Measurements from ENCODE around the gene EIPR1. TPM values are rescaled to one million over a fixed set of nuclear protein-coding genes. Genes with fewer than 3 reads are reported as not detected.

EIPR1 gene
- total and polyA plus RNA-seq, 2 of the 13 experiments (the other 11 are each of a cell fraction or from before 2014, with no cell fraction given) = 70.0 to 96.3 TPM

- TF ChIP-seq, protein P1, sequence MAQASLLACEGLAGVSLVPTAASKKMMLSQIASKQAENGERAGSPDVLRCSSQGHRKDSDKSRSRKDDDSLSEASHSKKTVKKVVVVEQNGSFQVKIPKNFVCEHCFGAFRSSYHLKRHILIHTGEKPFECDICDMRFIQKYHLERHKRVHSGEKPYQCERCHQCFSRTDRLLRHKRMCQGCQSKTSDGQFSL (CRISPR knock-in tag; IDR thresholded peaks at IDR 0.05) = no peak
- TF ChIP-seq ZNF280B (CRISPR knock-in tag; IDR thresholded peaks at IDR 0.05; ENCODE audit: borderline replicate concordance) = peak; percentile 29; the same call in 1 of the 2 replicates
- peak; percentile 39 to 60; a peak in 2 of 4 replicates for TF ChIP-seq EP300 (IDR thresholded peaks at IDR 0.05; ENCODE audit: low read depth in 2 of 2, low read length in 2 of 2)
- TF ChIP-seq EP300 (CRISPR knock-in tag; IDR thresholded peaks at IDR 0.05; ENCODE audit: borderline replicate concordance) = no peak
- TF ChIP-seq ZNF749 (CRISPR knock-in tag; IDR thresholded peaks at IDR 0.05; ENCODE audit: borderline replicate concordance) = no peak
- no peak; the same call in 1 of the 2 replicates for TF ChIP-seq ZNF546 (CRISPR knock-in tag; conservative IDR thresholded peaks at IDR 0.05)
- no peak for TF ChIP-seq EEA1 (CRISPR knock-in tag; IDR thresholded peaks at IDR 0.05; ENCODE audit: borderline replicate concordance)
- peak; percentile 82 for TF ChIP-seq SKIL (CRISPR knock-in tag; IDR thresholded peaks at IDR 0.05; ENCODE audit: borderline replicate concordance)
- TF ChIP-seq SSRP1 (CRISPR knock-in tag; IDR thresholded peaks at IDR 0.05) = no peak
- TF ChIP-seq, protein P2, sequence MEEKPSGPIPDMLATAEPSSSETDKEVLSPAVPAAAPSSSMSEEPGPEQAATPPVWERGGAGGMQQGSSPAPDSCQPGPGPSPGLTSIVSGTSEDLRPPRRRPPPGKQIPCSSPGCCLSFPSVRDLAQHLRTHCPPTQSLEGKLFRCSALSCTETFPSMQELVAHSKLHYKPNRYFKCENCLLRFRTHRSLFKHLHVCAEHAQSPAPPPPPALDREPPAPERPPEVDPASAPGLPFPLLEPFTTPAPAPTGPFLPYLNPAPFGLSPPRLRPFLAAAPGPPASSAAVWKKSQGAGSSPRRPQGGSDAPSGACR (CRISPR knock-in tag; IDR thresholded peaks at IDR 0.05) = no peak
- TF ChIP-seq ZSCAN29 (CRISPR knock-in tag; conservative IDR thresholded peaks at IDR 0.05) = 0 out of 2 replicates have a peak, but pooled peaks have one; percentile 58
- no peak for TF ChIP-seq ZNF7 (CRISPR knock-in tag; IDR thresholded peaks at IDR 0.05)
- peak; percentile 64; the same call in 1 of the 2 replicates for TF ChIP-seq RXRA (CRISPR knock-in tag; IDR thresholded peaks at IDR 0.05)
- no peak for TF ChIP-seq FIP1L1 (IDR thresholded peaks at IDR 0.05; ENCODE audit: borderline replicate concordance, insufficient read depth, low read depth, low read length)
- no peak for TF ChIP-seq THAP7 (CRISPR knock-in tag; IDR thresholded peaks at IDR 0.05)
- no peak for TF ChIP-seq CCDC6 (CRISPR knock-in tag; IDR thresholded peaks at IDR 0.05)
- TF ChIP-seq ZNF337 (CRISPR knock-in tag; IDR thresholded peaks at IDR 0.05; ENCODE audit: borderline replicate concordance, low read depth) = no peak
- TF ChIP-seq ZNF839 (CRISPR knock-in tag; IDR thresholded peaks at IDR 0.05; ENCODE audit: borderline replicate concordance) = no peak
- no peak for TF ChIP-seq ZNF674 (CRISPR knock-in tag; IDR thresholded peaks at IDR 0.05; ENCODE audit: low read depth)
- no peak for TF ChIP-seq GMEB2 (CRISPR knock-in tag; IDR thresholded peaks at IDR 0.05; ENCODE audit: low read depth)
- TF ChIP-seq MLLT10 (CRISPR knock-in tag; IDR thresholded peaks at IDR 0.05) = no peak
- TF ChIP-seq TEAD3 (CRISPR knock-in tag; optimal IDR thresholded peaks at IDR 0.05; ENCODE audit: borderline replicate concordance) = peak; percentile 30
These were observed 73.8 kb downstream of the EIPR1 start (continued) for GRCh38 chr2:3303583-3304406.

All from HepG2 (cell line).